K562 (cell line): ENCODE results near the gene C21orf58. TPM values are rescaled to one million over a fixed set of nuclear protein-coding genes. Genes with fewer than 3 reads are reported as not detected.

Source experiments
- ATF6 ChIP-seq: sonication (generic); formaldehyde crosslinking; IDR thresholded peaks from 2 replicates; pipeline ENCODE4 v1.4.0; 2020; ENCODE audit warnings: mild to moderate bottlenecking, missing genetic modification reagents
- CREB1 ChIP-seq, 2 experiments: sonication (generic) in 1 of 2; formaldehyde crosslinking in 1 of 2; IDR thresholded peaks; 2 replicates each; pipeline versions ENCODE4 v1.6.1 to v1.8.0; 2012 to 2022; ENCODE audit warnings: inconsistent platforms in 1 of 2, mild to moderate bottlenecking in 1 of 2, missing genetic modification reagents in 1 of 2, moderate library complexity in 1 of 2
- ERF ChIP-seq: fragments of 450-650 bp; formaldehyde crosslinking; IDR thresholded peaks from 2 replicates; pipeline ENCODE4 v1.4.0; 2020; ENCODE audit warnings: mild to moderate bottlenecking, mixed read lengths
- GATAD2B ChIP-seq: fragments of 450-650 bp; IDR thresholded peaks from 2 replicates; pipeline ENCODE4 v1.6.1; 2017; ENCODE audit warnings: mild to moderate bottlenecking, borderline replicate concordance
- HMGXB4 ChIP-seq: sonication (generic); formaldehyde crosslinking; IDR thresholded peaks from 2 replicates; pipeline ENCODE4 v1.8.1; 2023; ENCODE audit warnings: mild to moderate bottlenecking, missing genetic modification reagents
- HNRNPL ChIP-seq: fragments of 200-400 bp; formaldehyde crosslinking; IDR thresholded peaks from 2 replicates; pipeline ENCODE4 v1.6.1; 2017; ENCODE audit warnings: low read depth, mild to moderate bottlenecking, low read length
- IRF2 ChIP-seq: sonication (generic); formaldehyde crosslinking; IDR thresholded peaks from 2 replicates; pipeline ENCODE4 v1.8.1; 2022; ENCODE audit warnings: mild to moderate bottlenecking, missing genetic modification reagents
- L3MBTL2 ChIP-seq: fragments of 450-650 bp; IDR thresholded peaks from 2 replicates; pipeline ENCODE4 v1.6.1; 2016; ENCODE audit warnings: mild to moderate bottlenecking, moderate library complexity
- POLR2H ChIP-seq: IDR thresholded peaks from 2 replicates; pipeline ENCODE4 v1.6.1; 2016; ENCODE audit warnings: missing genetic modification characterization, low read depth, mild to moderate bottlenecking, control low read depth, missing compliant biosample characterization, moderate library complexity
- PTBP1 ChIP-seq: fragments of 200-400 bp; formaldehyde crosslinking; IDR thresholded peaks from 2 replicates; pipeline ENCODE4 v1.6.1; 2017; ENCODE audit warnings: low read depth, low read length
- RB1 ChIP-seq: fragments of 450-650 bp; IDR thresholded peaks from 2 replicates; pipeline ENCODE4 v1.6.1; 2017; ENCODE audit warnings: low read depth, mild to moderate bottlenecking
- RBM25 ChIP-seq: fragments of 200-400 bp; formaldehyde crosslinking; IDR thresholded peaks from 2 replicates; pipeline ENCODE4 v1.6.1; 2018; ENCODE audit warnings: low read length, low read depth, moderate library complexity; ENCODE audit not compliant: severe bottlenecking
- SAFB ChIP-seq: fragments of 200-400 bp; formaldehyde crosslinking; IDR thresholded peaks from 2 replicates; pipeline ENCODE4 v1.6.1; 2017; ENCODE audit warnings: low read depth, low read length, borderline replicate concordance
- SMARCC2 ChIP-seq: fragments of 450-650 bp; IDR thresholded peaks from 2 replicates; pipeline ENCODE4 v1.6.1; 2017; ENCODE audit warnings: antibody characterized with exemption, moderate library complexity, mild to moderate bottlenecking, low read depth
- STAG1 ChIP-seq: sonication (generic); formaldehyde crosslinking; IDR thresholded peaks from 2 replicates; pipeline ENCODE4 v1.5.0; 2020; ENCODE audit warnings: missing genetic modification reagents, borderline replicate concordance
- SUPT5H ChIP-seq: fragments of 450-650 bp; IDR thresholded peaks from 2 replicates; pipeline ENCODE4 v1.6.1; 2016
- TBP ChIP-seq: optimal IDR thresholded peaks from 2 replicates; pipeline ENCODE3; 2011; ENCODE audit warnings: low read depth, low read length, improper control_type of control experiment
- TCFL5 ChIP-seq: fragments of 250-450 bp; sonication (Bioruptor Pico); conservative IDR thresholded peaks from 2 replicates; pipeline ENCODE4 v1.6.1; 2021; ENCODE audit warnings: mild to moderate bottlenecking, moderate library complexity, matching md5 sums
- WHSC1 ChIP-seq: IDR thresholded peaks from one replicate; pipeline ENCODE4 v1.6.1; 2012; ENCODE audit warnings: low read length, control low read depth, inconsistent platforms
- XRCC4 ChIP-seq: IDR thresholded peaks from one replicate; pipeline ENCODE4 v1.6.1; 2011; ENCODE audit not compliant: insufficient read depth, insufficient read length; ENCODE audit errors: extremely low read depth
- ZBTB34 ChIP-seq: fragments of 250-450 bp; sonication (Bioruptor Pico); IDR thresholded peaks from 2 replicates; pipeline ENCODE4 v1.8.0; 2021; ENCODE audit warnings: mild to moderate bottlenecking, moderate library complexity
- ZBTB8A ChIP-seq: fragments of 450-650 bp; IDR thresholded peaks from 2 replicates; pipeline ENCODE4 v1.6.1; 2018; ENCODE audit warnings: mild to moderate bottlenecking, moderate library complexity; ENCODE audit not compliant: partially characterized antibody
- ZKSCAN1 ChIP-seq: fragments of 150-350 bp; IDR thresholded peaks from 2 replicates; pipeline ENCODE4 v1.6.1; 2016; ENCODE audit warnings: low read depth, low read length
- ZNF347 ChIP-seq: fragments of 450-650 bp; formaldehyde crosslinking; IDR thresholded peaks from 2 replicates; pipeline ENCODE4 v1.4.0; 2020; ENCODE audit warnings: low read depth, mild to moderate bottlenecking, moderate library complexity
- ZNF507 ChIP-seq: conservative IDR thresholded peaks from 2 replicates; pipeline ENCODE4 v1.6.1; 2017; ENCODE audit warnings: missing genetic modification characterization, missing compliant biosample characterization
- ZNF717 ChIP-seq: fragments of 250-450 bp; sonication (Bioruptor Pico); IDR thresholded peaks from 2 replicates; pipeline ENCODE4 v1.5.0; 2021
- polyA plus RNA-seq, 8 experiments: library from polyadenylated mRNA; depleted of rRNA in 4 of 8; stranded (reverse) in 5 of 8; unstranded in 3 of 8; fragments of >200 nt; fragmentation: Nextera tagmentation in 2 of 8; fragmentation: Illumina TruSeq in 1 of 8; extraction: Ambion mirVana in 2 of 8; extraction: Trizol in 1 of 8; gene quantifications; 2 replicates each; pipeline versions ENCODE4 v1.2.1 to v1.2.3, GENCODE V29; 2011 to 2014; ENCODE audit warnings: inconsistent platforms in 1 of 8, missing spikeins in 1 of 8
- total RNA-seq, 7 experiments: library from RNA; depleted of rRNA in 6 of 7; stranded (reverse); fragments of >200 nt in 6 of 7; fragmentation: Illumina TruSeq in 2 of 7; extraction: Trizol in 2 of 7; gene quantifications; 2 replicates each; pipeline versions ENCODE4 v1.2.1 to v1.2.3, GENCODE V29; 2011 to 2021; ENCODE audit warnings: low replicate concordance in 1 of 7

Gene C21orf58
- total and polyA plus RNA-seq, 9 of the 15 experiments (the other 6 are each of a cell fraction or from before 2014, with no cell fraction given) = 1.2 to 30.5 (median 12.4) TPM

- TF ChIP-seq ZBTB8A (no peak), SAFB (peak; percentile 89), PTBP1 (no peak), SMARCC2 (no peak), XRCC4 (no peak), RB1 (peak; percentile 88), WHSC1 (no peak), SUPT5H (0 out of 2 replicates have a peak, but pooled peaks have one; percentile 60), STAG1 (CRISPR knock-in tag) (no peak), GATAD2B (peak; percentile 33; the same call in 1 of the 2 replicates), ZKSCAN1 (no peak), ZNF717 (peak; percentile 60; the same call in 1 of the 2 replicates), HNRNPL (no peak), ZBTB34 (CRISPR knock-in tag) (no peak), TCFL5 (CRISPR knock-in tag) (no peak), TBP (peak; percentile 95), ZNF347 (CRISPR knock-in tag) (no peak), L3MBTL2 (peak; percentile 56; the same call in 1 of the 2 replicates), CREB1 (IDR thresholded peaks at IDR 0.05) (no peak), CREB1 (CRISPR knock-in tag; IDR thresholded peaks at IDR 0.05) (peak; percentile 57; the same call in 1 of the 2 replicates), IRF2 (CRISPR knock-in tag) (no peak), ATF6 (CRISPR knock-in tag) (no peak; the same call in 1 of the 2 replicates), RBM25 (peak; percentile 87), POLR2H (tag) (no peak), HMGXB4 (CRISPR knock-in tag) (no peak), ZNF507 (no peak), ERF (CRISPR knock-in tag) (peak; percentile 52; the same call in 1 of the 2 replicates)
Observed at GRCh38 chr21:46324390-46325072, 861 bp upstream of the C21orf58 start (continued).
